HTR-8/SVneo (cell line): Measurements from ENCODE around the gene TTF2.
"Not testable (repeated sequence)": the region's sequence is repeated elsewhere in the genome, so short reads cannot be mapped to it uniquely, and the experiment has no call there.

Experiments
- DNase-seq: peaks from one replicate; pipeline ENCODE4 v3.0.0; 2011; ENCODE audit warnings: low spot score, mixed read lengths; ENCODE audit not compliant: insufficient read length
- FAIRE-seq: peaks from 2 replicates; lab custom pipeline; 2011; peaks lifted over from hg19 to GRCh38; lab: Jason Lieb, UNC

TTF2 gene

GRCh38 chr1:117087686-117088085, 27.6 kb downstream of the TTF2 start:
- FAIRE-seq (no peak), DNase-seq (no peak)

GRCh38 chr1:117089996-117090395, 29.9 kb downstream of the TTF2 start:
- FAIRE-seq, result no peak

GRCh38 chr1:117092594-117092993, 32.5 kb downstream of the TTF2 start:
- DNase-seq, result no peak
- no peak for FAIRE-seq

More at GRCh38 chr1:117089996-117090395, 29.9 kb downstream of the TTF2 start:
- DNase-seq, result no peak

GRCh38 chr1:117093091-117093534, 33.0 kb downstream of the TTF2 start:
- FAIRE-seq (no peak), DNase-seq (peak; percentile 53)

GRCh38 chr1:117093870-117094621, 33.9 kb downstream of the TTF2 start:
- FAIRE-seq, result no peak
- DNase-seq, result peak; percentile 19

- FAIRE-seq, result no peak
- no peak for DNase-seq
Measured at GRCh38 chr1:117094841-117095604, 34.9 kb downstream of the TTF2 start.

GRCh38 chr1:117096951-117097408, 36.9 kb downstream of the TTF2 start:
- FAIRE-seq (no peak), DNase-seq (no peak)

- DNase-seq (no peak), FAIRE-seq (no peak)
Measured at GRCh38 chr1:117097443-117097842, 37.3 kb downstream of the TTF2 start.

- FAIRE-seq, result no peak
- no peak for DNase-seq
Measured at GRCh38 chr1:117098287-117098890, 38.3 kb downstream of the TTF2 start.

- DNase-seq (no peak), FAIRE-seq (no peak)
Measured at GRCh38 chr1:117101334-117101733, 41.2 kb downstream of the TTF2 start.

- FAIRE-seq, result not testable (repeated sequence)
Measured at GRCh38 chr1:117101858-117102257, 41.7 kb downstream of the TTF2 start.

GRCh38 chr1:117104986-117105385, 44.9 kb downstream of the TTF2 start:
- no peak for FAIRE-seq
- DNase-seq, result no peak

More at GRCh38 chr1:117101858-117102257, 41.7 kb downstream of the TTF2 start:
- DNase-seq, result not testable (repeated sequence)

GRCh38 chr1:117105722-117106121, 45.6 kb downstream of the TTF2 start:
- FAIRE-seq (no peak), DNase-seq (no peak)

- DNase-seq (no peak), FAIRE-seq (no peak)
Measured at GRCh38 chr1:117106478-117106877, 46.4 kb downstream of the TTF2 start.

- FAIRE-seq, result no peak
- no peak for DNase-seq
Measured at GRCh38 chr1:117107364-117107763, 47.2 kb downstream of the TTF2 start.

GRCh38 chr1:117110774-117111173, 50.6 kb downstream of the TTF2 start:
- no peak for FAIRE-seq
- no peak for DNase-seq

- FAIRE-seq (no peak), DNase-seq (no peak)
Measured at GRCh38 chr1:117112047-117112717, 52.1 kb downstream of the TTF2 start.

GRCh38 chr1:117113199-117113598, 53.1 kb downstream of the TTF2 start:
- DNase-seq (no peak), FAIRE-seq (no peak)

- FAIRE-seq (no peak), DNase-seq (no peak)
Measured at GRCh38 chr1:117114877-117115276, 54.8 kb downstream of the TTF2 start.

- DNase-seq, result no peak
- FAIRE-seq, result no peak
Measured at GRCh38 chr1:117116090-117116783, 56.1 kb downstream of the TTF2 start.
